ENCODE data around the gene REC8. TPM values are rescaled to one million over a fixed set of nuclear protein-coding genes. Genes with fewer than 3 reads are reported as not detected.

The REC8 gene
- total and polyA plus RNA-seq, 2 of the 13 experiments (the other 11 are each of a cell fraction or from before 2014, with no cell fraction given), result 3.4 to 14.7 TPM

- TF ChIP-seq PRDM15 (CRISPR knock-in tag; IDR thresholded peaks at IDR 0.05) (no peak), SPEN (CRISPR knock-in tag; IDR thresholded peaks at IDR 0.05; ENCODE audit: low read depth) (no peak), SUZ12 (IDR thresholded peaks at IDR 0.05; ENCODE audit: low read depth, low read length) (no peak), SKIL (CRISPR knock-in tag; IDR thresholded peaks at IDR 0.05; ENCODE audit: borderline replicate concordance) (no peak), ZBTB42 (CRISPR knock-in tag; IDR thresholded peaks at IDR 0.05) (no peak), NFE2L1 (CRISPR knock-in tag; IDR thresholded peaks at IDR 0.05; ENCODE audit: borderline replicate concordance) (no peak), ZNF276 (CRISPR knock-in tag; IDR thresholded peaks at IDR 0.05; ENCODE audit: low read depth) (no peak), BORCS8-MEF2B (CRISPR knock-in tag; IDR thresholded peaks at IDR 0.05) (0 out of 2 replicates have a peak, but pooled peaks have one; percentile 55), ZMYM2 (CRISPR knock-in tag; IDR thresholded peaks at IDR 0.05) (no peak), SAP130 (CRISPR knock-in tag; IDR thresholded peaks at IDR 0.05; ENCODE audit: low read depth) (no peak), HMGXB3 (CRISPR knock-in tag; IDR thresholded peaks at IDR 0.05; ENCODE audit: borderline replicate concordance) (no peak), ZFP91 (CRISPR knock-in tag; IDR thresholded peaks at IDR 0.05; ENCODE audit: borderline replicate concordance) (no peak), ZNF33B (CRISPR knock-in tag; IDR thresholded peaks at IDR 0.05) (no peak)
These were observed 35.7 kb downstream of the REC8 start (continued) for GRCh38 chr14:24207625-24208024.

Data from HepG2 (cell line).